Stimulated activated naive CD8-positive, alpha-beta T cell treated with anti-CD3 and anti-CD28 coated beads, Interleukin-15, Interleukin-2, amounts not matched to agents 100 U/mL and 50 U/mL, for 24 hours (primary cell): ENCODE results near the gene THAP12.

Experiments
- ATAC-seq: fragments of 150-1000 bp; cut with Tn5 transposase; one replicate; pipeline ENCODE4 v1.10.0; 2021
- DNase-seq: peaks from one replicate; pipeline ENCODE4 v3.0.0; 2021

Gene THAP12

GRCh38 chr11:76380159-76380976, 564 bp downstream of the THAP12 start:
- ATAC-seq: peak; percentile 42
- peak; percentile 64 for DNase-seq

GRCh38 chr11:76379807-76380158, 1.1 kb downstream of the THAP12 start:
- ATAC-seq: no peak
- no peak for DNase-seq

DNA sequence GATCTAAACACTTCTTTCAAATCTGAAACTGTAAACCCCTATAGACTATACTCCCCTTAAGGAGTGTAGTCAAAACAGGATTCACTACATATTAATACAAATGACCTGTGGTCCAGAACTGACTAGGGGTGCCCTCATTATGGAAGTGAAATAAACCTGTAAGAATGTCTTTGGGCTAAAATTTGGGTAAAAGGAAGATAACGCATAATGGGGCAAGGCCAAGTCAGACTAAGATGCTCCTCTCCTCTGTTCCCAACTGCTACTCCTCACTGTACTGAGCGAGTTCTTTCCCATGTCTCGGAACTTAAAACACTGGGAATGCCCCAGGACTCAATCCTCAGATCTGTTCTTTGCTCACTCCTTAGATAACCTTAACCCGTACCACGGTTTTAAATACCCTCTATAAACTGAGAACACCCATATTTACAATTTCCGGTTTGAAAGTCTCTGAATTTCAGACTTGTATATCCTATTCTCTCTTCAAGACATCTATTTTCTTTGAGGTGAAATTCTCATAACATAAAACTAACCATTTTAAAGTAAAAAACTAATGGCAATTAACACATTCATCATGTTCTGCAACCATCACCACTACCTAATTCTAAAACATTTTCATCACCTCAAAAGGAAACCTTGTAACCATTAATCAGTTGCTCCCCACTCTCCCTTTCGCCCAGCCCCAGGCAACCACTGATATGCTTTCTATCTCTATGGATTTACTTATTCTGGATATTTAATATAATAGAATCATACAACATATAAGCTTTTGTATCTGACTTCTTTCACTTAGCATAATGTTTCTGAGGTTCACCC, 4.0 kb downstream of the THAP12 start:
- DNase-seq: no peak
- ATAC-seq: no peak

DNA sequence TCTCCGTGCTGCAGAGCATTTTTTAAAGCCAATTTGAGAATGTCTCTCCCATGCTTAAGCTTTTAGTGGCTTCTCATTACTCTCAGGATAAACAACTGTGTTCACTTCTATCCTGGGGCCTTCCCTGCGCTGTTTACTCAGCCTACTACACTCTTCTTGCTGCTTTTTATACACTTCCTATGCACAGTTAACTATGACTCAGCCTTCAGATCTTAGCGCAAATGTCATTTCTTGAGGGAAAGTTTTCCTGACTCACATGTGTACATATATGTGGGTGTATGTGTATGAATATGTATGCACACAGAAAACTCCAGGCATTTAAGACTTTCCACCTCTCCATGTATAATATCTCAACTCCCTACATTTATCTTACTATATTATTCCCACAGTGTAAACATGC, 9.8 kb downstream of the THAP12 start:
- DNase-seq (peak; percentile 28), ATAC-seq (peak; percentile 98)

- ATAC-seq: no peak
Observed at GRCh38 chr11:76369406-76369805, 11.5 kb downstream of the THAP12 start.

GRCh38 chr11:76368490-76368889, 12.4 kb downstream of the THAP12 start:
- no peak for DNase-seq
- no peak for ATAC-seq

More at GRCh38 chr11:76369406-76369805, 11.5 kb downstream of the THAP12 start:
- no peak for DNase-seq

DNA sequence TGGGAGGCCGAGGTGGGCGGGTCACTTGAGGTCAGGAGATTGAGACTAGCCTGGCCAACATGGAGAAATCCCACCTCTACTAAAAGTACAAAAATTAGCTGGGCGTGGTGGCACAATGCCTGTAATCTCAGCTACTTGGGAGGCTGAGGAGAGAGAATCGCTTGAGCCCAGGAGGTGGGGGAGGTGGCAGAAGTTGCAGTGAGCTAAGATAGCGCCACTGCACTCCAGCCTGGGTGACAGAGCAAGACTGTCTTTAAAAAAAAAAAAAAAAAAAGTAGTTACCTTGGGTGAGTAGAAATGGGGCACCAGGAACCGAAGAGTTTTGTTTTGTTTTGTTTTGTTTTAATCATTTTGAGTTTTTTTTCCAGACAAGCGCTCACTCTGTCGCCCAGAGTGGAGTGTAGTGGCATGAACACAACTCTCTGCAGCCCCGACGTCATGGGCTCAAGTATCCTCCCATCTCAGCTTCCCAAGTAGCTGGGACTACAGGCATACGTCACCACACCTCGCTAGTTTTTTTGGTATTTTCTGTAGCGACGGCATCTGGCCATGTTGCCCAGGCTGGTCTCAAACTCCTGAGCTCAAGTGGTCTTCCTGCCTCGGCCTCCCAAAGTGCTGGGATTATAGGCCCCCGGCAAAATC, 15.8 kb downstream of the THAP12 start:
- DNase-seq: no peak
- ATAC-seq: no peak

DNA sequence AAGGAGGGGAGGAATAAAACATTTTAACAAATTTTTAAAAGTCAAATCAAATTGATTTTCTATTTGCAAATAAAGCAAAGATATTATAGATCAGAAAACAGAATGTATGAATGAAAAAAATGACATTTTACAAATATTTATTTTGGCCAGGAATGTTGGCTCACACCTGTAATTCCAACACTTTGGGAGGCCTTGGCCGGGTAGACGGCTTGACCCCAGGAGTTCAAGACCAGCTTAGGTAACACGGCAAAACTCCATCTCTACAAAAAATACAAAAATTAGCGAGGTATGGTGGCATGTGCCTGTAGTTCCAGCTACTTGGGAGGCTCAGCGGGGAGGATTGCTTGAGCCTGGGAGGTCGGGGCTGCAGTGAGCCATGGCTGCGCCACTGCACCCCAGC, 18.2 kb downstream of the THAP12 start:
- no peak for ATAC-seq
- DNase-seq: no peak

DNA sequence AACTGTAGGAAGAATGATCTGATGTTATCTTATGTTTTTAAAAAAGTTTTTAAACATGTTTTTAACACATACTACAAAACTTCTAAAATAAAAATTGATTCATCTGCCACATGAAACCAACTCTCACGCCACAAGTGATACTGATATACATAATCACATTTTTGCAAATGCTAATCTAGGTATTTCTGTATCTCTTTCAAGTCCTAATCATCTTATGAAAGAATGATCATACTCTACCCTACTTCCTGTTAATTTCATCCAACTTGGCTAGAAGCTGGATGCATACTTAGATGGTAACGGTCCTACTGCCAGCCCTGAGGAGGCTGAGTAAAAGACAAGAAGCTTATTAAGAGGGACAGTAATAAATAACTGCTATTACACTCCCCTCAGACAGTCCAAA, 19.2 kb downstream of the THAP12 start:
- DNase-seq (no peak), ATAC-seq (no peak)

DNA sequence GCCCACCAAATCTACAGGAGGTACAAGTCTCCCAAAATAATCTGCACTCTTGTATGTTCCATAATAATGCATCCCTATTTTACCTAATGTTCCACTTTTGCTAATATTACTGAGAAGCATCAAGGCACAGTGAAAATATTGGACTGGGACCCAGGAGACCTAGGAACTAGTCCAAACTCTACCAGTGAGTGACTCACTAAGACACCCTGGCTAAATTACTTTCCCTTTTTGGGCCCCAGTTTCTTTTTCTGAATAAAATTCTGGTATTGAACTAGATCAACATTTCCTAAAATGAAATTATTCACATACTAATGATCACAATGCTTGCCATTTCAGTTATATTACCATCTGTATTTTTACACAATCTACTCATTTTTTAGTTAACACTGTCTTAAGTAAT, 19.6 kb downstream of the THAP12 start:
- ATAC-seq (peak; percentile 46), DNase-seq (no peak)

DNA sequence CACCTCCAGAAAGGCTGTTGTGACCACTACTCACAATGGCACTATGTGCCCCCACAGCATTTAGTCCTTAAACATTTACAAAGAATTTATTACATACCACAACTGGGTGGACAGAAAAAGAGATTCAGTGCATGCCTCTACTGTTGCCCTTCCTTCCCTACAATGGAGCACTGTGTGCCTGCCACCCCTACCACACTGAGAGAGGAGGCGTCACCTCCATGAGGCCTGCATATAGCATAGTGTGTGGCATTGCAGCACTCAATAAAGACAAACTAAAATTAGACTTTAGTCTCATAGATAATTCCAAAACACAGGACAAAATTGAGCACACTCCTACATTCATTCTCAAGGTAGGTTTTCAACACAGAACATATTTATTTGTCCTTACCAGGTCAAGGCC, 25.8 kb downstream of the THAP12 start:
- ATAC-seq: no peak
- no peak for DNase-seq

DNA sequence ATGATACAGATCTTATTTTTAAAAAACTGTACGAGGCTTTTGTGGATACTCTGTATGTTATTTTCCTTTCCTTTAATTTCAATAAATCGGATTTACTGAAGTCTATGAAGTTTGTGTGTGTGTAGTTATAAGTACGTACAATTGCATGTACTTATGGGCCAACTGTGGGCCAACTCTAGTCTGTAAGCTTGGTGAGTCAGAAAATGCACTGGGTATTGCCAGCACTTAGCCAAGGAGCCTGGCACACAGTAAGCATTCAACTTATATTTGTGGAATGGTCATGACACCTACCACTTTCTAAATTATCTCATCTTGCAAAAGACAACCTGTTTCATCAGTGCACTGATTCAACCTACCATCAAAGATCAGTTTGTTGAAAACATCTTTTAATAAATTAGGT, 32.6 kb downstream of the THAP12 start:
- DNase-seq (no peak), ATAC-seq (no peak)

GRCh38 chr11:76347466-76347865, 33.5 kb downstream of the THAP12 start:
- ATAC-seq (no peak), DNase-seq (no peak)

GRCh38 chr11:76339221-76339620, 41.7 kb downstream of the THAP12 start:
- DNase-seq (no peak), ATAC-seq (no peak)

GRCh38 chr11:76337923-76338322, 43.0 kb downstream of the THAP12 start:
- no peak for ATAC-seq
- no peak for DNase-seq

DNA sequence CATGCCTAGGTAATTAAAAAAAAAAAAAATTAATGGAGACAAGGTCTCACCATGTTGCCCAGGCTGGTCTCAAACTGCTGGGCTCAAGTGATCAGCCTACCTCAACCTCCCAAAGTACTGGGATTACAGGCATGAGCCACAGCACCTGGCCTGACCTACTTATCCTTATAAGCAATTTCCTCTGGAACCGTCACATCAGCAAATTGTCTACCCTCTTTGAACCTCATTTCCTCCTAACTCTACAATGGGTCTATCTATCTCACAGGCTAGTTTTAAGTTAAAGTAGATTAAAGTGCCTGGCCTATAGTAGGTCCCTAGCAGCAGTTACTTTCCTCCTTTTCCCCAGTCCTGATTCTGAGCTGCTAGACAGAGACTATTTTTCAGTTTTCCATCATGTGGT, 43.5 kb downstream of the THAP12 start:
- DNase-seq: no peak
- no peak for ATAC-seq

GRCh38 chr11:76336597-76336996, 44.3 kb downstream of the THAP12 start:
- DNase-seq (no peak), ATAC-seq (no peak)

GRCh38 chr11:76335842-76336241, 45.1 kb downstream of the THAP12 start:
- no peak for DNase-seq
- no peak for ATAC-seq

DNA sequence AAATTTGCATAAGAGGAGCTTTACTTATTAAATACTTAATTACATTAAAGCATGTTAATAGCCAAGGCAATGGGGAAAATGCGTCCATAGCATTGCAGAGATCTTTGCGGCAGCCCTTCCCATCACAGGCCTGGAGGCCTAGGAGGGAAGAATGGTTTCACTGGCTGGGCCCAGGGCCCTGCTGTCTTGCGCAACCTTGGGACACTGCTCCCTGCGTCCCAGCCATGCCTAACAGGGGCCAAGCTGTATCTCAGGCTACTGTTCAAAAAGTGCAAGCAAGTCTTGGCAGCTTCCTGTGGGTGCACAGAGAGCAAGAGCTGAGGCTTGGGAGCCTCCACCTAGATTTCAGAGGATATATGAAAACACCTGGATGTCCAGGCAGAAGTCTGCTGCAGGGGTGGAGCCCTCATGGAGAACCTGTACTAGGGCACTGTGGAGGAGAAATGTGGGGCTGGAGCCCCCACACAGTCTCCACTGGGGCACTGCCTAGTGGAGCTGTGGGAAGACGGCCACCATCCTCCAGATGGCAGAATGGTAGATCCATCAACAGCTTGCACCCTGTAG, 46.0 kb downstream of the THAP12 start:
- ATAC-seq (no peak), DNase-seq (no peak)

DNA sequence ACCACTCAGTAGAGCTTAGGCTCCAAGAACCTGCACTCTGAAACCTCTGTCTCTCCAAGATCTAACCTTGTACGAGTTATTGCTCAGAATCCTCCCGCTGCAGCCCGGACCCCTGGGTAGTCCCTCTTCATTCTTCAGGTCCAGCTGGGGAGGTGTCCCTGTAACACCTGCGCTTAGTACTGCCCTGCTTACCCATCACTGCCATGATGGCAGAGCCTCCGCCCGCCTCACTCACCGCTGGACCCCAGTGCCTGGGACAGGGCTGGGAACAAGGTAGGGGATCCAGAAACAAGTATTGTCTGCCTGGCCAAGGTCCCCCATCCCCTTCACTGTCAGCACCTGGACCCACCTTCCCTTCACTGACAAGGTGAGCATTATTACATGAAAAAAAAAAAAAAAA, 50.3 kb downstream of the THAP12 start:
- DNase-seq (no peak), ATAC-seq (no peak)

GRCh38 chr11:76329983-76330382, 50.9 kb downstream of the THAP12 start:
- ATAC-seq (no peak), DNase-seq (no peak)

DNA sequence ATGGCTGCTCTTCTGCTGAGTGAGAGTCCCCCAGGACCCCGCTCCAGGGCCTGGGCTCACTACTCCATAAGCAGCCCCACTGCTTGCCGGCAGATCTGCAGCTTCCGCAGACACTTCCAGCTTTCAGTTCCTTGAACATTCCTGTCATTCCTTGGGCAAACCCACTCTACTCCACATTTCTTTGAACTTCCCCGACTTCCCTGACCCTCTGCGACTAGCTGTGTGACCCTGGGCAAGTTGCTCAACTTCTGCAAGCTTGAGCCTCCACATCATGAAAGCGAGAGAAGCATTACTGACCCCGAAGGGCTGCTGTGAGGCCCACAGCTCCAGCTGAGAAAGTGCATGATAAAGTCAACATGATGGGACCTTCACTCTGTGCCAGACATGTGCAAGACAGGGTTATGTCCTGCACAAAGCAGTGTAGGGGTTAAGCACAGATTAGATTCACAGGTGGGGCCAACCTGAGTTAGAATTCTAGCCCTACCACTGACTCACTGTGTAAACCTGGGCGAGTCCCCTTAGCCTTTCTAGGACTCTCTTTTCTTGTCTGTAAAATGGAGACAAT, 51.8 kb downstream of the THAP12 start:
- no peak for DNase-seq
- ATAC-seq: no peak
